Measurements from ENCODE around the gene MAG. TPM values are rescaled to one million over a fixed set of nuclear protein-coding genes. Genes with fewer than 3 reads are reported as not detected.

Gene MAG
- total RNA-seq, 3 donors from 2014 or later = 4.2 TPM; not detected in 2

GRCh38 chr19:35268536-35269437, 23.2 kb upstream of the MAG start, which contains the start of gene USF2:
Gene USF2 (plus strand): TSS chr19:35268962. CDS start chr19:35269102, 140 bp downstream.
- TF ChIP-seq CTCF (IDR thresholded peaks at IDR 0.05) = no peak
- no peak for TF ChIP-seq POLR2A (IDR thresholded peaks at IDR 0.05)
- TF ChIP-seq POLR2AphosphoS5 (IDR thresholded peaks at IDR 0.05) = no peak
- Histone ChIP-seq H3K27me3 (no peaks in the 10 kb centered on the region), H3K27ac (peak within 1 kb of the TSS; percentile 90 to 95), H3K4me1 (peaks cover 8 to 18% of the 10 kb centered on the region in 2 donors), H3K9me3 (no peaks in the 10 kb centered on the region), H3K4me3 (peak within 1 kb of the TSS; percentile 66 to 94 (median 73)), H3K36me3 (peaks cover 1% of the 10 kb centered on the region)
- no peak for DNase-seq (ENCODE audit: low spot score in 2 of 2)
- intact Hi-C loops (cut with DNase I; ENCODE audit: low total_unique reads) = loop anchor here (5.0 to 10.0 kb wide), 2 partner anchors 114 to 874 kb away; partner anchors contain the start of genes CAPNS1 and FXYD5

GRCh38 chr19:35269438-35270117, 22.4 kb upstream of the MAG start:
- DNase-seq (ENCODE audit: low spot score in 2 of 2) = peak; percentile 81 to 88
- intact Hi-C loops (cut with DNase I; ENCODE audit: low total_unique reads) = loop anchor here (5.0 to 10.0 kb wide), 2 partner anchors 115 to 873 kb away; partner anchors contain the start of genes CAPNS1 and FXYD5
- H3K27me3 ChIP-seq = no peaks in the 10 kb centered on the region
- peak overlapping the region; percentile 84 to 95 for H3K27ac ChIP-seq
- H3K4me3 ChIP-seq = peak overlapping the region; percentile 66 to 94 (median 73)
- no peaks in the 10 kb centered on the region for H3K9me3 ChIP-seq
- peak; percentile 27 to 63 (median 46) for TF ChIP-seq CTCF (IDR thresholded peaks at IDR 0.05)
- peak in 2 of 3 donors; percentile 8 to 36 for TF ChIP-seq POLR2AphosphoS5 (IDR thresholded peaks at IDR 0.05)
- TF ChIP-seq POLR2A (IDR thresholded peaks at IDR 0.05) = no peak
- H3K36me3 ChIP-seq = peaks cover 5% of the 10 kb centered on the region
- H3K4me1 ChIP-seq = peaks cover 5 to 18% of the 10 kb centered on the region in 2 donors

- DNase-seq (ENCODE audit: low spot score in 2 of 2) = no peak
- H3K4me1 ChIP-seq = peaks cover 0 to 14% of the 10 kb centered on the region in 2 donors
- no peaks in the 10 kb centered on the region for H3K27me3 ChIP-seq
- peak overlapping the region; percentile 84 to 95 for H3K27ac ChIP-seq
- no peaks in the 10 kb centered on the region for H3K9me3 ChIP-seq
- peak overlapping the region in 1 of 3 donors; percentile 73 for H3K4me3 ChIP-seq
- H3K36me3 ChIP-seq = peaks cover 5% of the 10 kb centered on the region
- TF ChIP-seq CTCF (IDR thresholded peaks at IDR 0.05) (no peak), POLR2A (IDR thresholded peaks at IDR 0.05) (no peak), POLR2AphosphoS5 (IDR thresholded peaks at IDR 0.05) (no peak)
- intact Hi-C loops (cut with DNase I; ENCODE audit: low total_unique reads) = no loop called here
Measured at GRCh38 chr19:35270381-35270811, 21.6 kb upstream of the MAG start.

- intact Hi-C loops (cut with DNase I; ENCODE audit: low total_unique reads) = no loop called here
- H3K4me1 ChIP-seq = peaks cover 0 to 8% of the 10 kb centered on the region in 2 donors
Measured at GRCh38 chr19:35271546-35271945, 20.4 kb upstream of the MAG start.

GRCh38 chr19:35272122-35272719, 19.7 kb upstream of the MAG start:
- Histone ChIP-seq H3K9me3 (no peaks in the 10 kb centered on the region), H3K4me3 (no peak overlapping the region), H3K27me3 (no peaks in the 10 kb centered on the region), H3K4me1 (peaks cover 0 to 8% of the 10 kb centered on the region in 2 donors), H3K36me3 (peaks cover 5% of the 10 kb centered on the region), H3K27ac (no peak overlapping the region)
- TF ChIP-seq CTCF (IDR thresholded peaks at IDR 0.05) = no peak
- TF ChIP-seq POLR2AphosphoS5 (IDR thresholded peaks at IDR 0.05) = no peak
- no peak for TF ChIP-seq POLR2A (IDR thresholded peaks at IDR 0.05)
- DNase-seq (ENCODE audit: low spot score in 2 of 2) = no peak
- intact Hi-C loops (cut with DNase I; ENCODE audit: low total_unique reads) = no loop called here

More at GRCh38 chr19:35271546-35271945, 20.4 kb upstream of the MAG start:
- Histone ChIP-seq H3K27ac (peak overlapping the region in 1 of 2 donors; percentile 9), H3K36me3 (peaks cover 5% of the 10 kb centered on the region), H3K27me3 (no peaks in the 10 kb centered on the region), H3K9me3 (no peaks in the 10 kb centered on the region), H3K4me3 (no peak overlapping the region)
- no peak for DNase-seq (ENCODE audit: low spot score in 2 of 2)
- no peak for TF ChIP-seq POLR2A (IDR thresholded peaks at IDR 0.05)

Data from breast epithelium (tissue), 4 donors.